NCI-H1092 (cell line): ENCODE measurements around the gene MYL2.

Experiments
- DNase-seq: peaks from one replicate; lab custom pipeline; 2025; lab: John Stamatoyannopoulos, UW

Gene MYL2

GRCh38 chr12:110889361-110889760 is 31.0 kb downstream of the MYL2 start:
- no peak for DNase-seq

GRCh38 chr12:110888256-110888991 is 32.0 kb downstream of the MYL2 start:
- DNase-seq: no peak

GRCh38 chr12:110885152-110885840 is 35.1 kb downstream of the MYL2 start:
- no peak for DNase-seq

- no peak for DNase-seq
Observed at GRCh38 chr12:110883251-110883650, 37.1 kb downstream of the MYL2 start.

- DNase-seq: no peak
Observed at GRCh38 chr12:110880651-110881050, 39.7 kb downstream of the MYL2 start.

GRCh38 chr12:110874781-110875180 is 45.6 kb downstream of the MYL2 start:
- DNase-seq: no peak

- no peak for DNase-seq
Observed at GRCh38 chr12:110874351-110874750, 46.0 kb downstream of the MYL2 start.

GRCh38 chr12:110872100-110872499 is 48.3 kb downstream of the MYL2 start:
- DNase-seq: no peak

GRCh38 chr12:110869803-110870202 is 50.6 kb downstream of the MYL2 start:
- DNase-seq: no peak

GRCh38 chr12:110869026-110869425 is 51.4 kb downstream of the MYL2 start:
- DNase-seq: no peak

- no peak for DNase-seq
Observed at GRCh38 chr12:110865521-110865920, 54.9 kb downstream of the MYL2 start.

GRCh38 chr12:110863161-110863560 is 57.2 kb downstream of the MYL2 start:
- no peak for DNase-seq

GRCh38 chr12:110862329-110862728 is 58.0 kb downstream of the MYL2 start:
- no peak for DNase-seq

- no peak for DNase-seq
Observed at GRCh38 chr12:110861729-110862128, 58.6 kb downstream of the MYL2 start.
